Measurements from ENCODE around the gene TPST2. TPM values are rescaled to one million over a fixed set of nuclear protein-coding genes. Genes with fewer than 3 reads are reported as not detected.

TPST2 gene
- total RNA-seq, 1 donor from 2014 or later, result 59.3 TPM

DNA sequence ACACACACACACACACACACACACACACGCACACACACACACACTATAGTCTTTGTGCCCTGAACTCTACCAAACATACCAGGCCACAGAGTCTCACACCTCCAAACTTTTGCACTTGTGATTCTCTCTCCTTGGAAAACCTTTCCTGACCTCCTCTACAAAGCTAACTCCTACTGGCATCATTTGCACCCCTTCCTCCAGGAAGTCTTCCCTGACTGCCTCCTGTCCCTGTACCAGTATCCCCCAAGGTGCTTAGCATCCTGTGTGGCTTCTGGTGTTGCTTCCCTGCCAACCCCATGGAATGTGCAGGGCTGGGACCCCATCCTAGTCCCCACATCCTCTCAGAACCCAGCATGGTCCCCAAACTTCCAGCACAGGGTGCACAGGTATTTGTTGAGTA is 8.9 kb downstream of the TPST2 start:
- Mint-ChIP-seq H3K9me3 (ENCODE audit: unreplicated experiment) (no peaks in the 10 kb centered on the region), H3K36me3 (ENCODE audit: low read depth, unreplicated experiment) (peaks cover 23% of the 10 kb centered on the region), H3K27me3 (ENCODE audit: unreplicated experiment) (peaks cover 3% of the 10 kb centered on the region), H3K27ac (ENCODE audit: unreplicated experiment) (peak overlapping the region; percentile 5), H3K4me1 (ENCODE audit: unreplicated experiment) (peaks cover 36% of the 10 kb centered on the region), H3K4me3 (ENCODE audit: unreplicated experiment) (no peak overlapping the region)
- no peak for DNase-seq (ENCODE audit: low spot score)
- TF ChIP-seq, protein P1, sequence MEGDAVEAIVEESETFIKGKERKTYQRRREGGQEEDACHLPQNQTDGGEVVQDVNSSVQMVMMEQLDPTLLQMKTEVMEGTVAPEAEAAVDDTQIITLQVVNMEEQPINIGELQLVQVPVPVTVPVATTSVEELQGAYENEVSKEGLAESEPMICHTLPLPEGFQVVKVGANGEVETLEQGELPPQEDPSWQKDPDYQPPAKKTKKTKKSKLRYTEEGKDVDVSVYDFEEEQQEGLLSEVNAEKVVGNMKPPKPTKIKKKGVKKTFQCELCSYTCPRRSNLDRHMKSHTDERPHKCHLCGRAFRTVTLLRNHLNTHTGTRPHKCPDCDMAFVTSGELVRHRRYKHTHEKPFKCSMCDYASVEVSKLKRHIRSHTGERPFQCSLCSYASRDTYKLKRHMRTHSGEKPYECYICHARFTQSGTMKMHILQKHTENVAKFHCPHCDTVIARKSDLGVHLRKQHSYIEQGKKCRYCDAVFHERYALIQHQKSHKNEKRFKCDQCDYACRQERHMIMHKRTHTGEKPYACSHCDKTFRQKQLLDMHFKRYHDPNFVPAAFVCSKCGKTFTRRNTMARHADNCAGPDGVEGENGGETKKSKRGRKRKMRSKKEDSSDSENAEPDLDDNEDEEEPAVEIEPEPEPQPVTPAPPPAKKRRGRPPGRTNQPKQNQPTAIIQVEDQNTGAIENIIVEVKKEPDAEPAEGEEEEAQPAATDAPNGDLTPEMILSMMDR (IDR thresholded peaks at IDR 0.05; ENCODE audit: unreplicated experiment), result no peak

DNA sequence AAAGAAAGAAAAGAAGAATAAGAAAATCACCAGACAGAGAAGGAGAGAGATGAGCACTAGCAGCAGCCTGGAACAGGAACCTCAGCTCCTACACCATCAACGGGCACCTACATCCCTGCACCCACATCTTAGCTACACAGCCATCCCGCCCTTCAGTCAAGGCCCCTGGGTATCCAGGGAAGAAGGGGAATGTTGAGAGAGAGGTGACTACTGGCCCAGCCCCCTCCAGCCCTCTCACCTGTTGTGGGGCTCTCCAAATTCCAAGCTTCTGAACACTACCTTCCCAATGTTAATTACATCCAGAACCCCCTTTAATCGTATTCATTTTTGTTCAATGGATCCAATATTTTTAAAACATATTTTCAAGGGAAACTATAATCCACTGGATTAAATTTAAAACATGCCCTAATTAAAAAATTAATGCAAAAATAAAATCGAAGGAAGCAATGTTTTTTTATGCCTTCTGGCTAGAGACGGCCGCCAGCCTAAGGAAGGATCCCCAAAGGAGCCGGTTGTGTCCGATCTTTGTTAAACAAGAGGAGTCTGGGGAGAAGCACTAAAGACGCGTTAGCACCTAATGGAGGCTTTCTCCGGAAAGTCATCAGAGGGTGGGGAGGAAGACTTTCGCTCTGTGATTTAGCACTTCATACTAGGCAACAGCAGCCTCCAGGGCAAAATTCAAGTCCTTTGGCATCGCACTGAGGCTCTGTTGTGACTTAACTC is 9.5 kb downstream of the TPST2 start:
- TF ChIP-seq, protein P1 (IDR thresholded peaks at IDR 0.05; ENCODE audit: unreplicated experiment), result no peak
- no peak overlapping the region for H3K27ac Mint-ChIP-seq (ENCODE audit: unreplicated experiment)
- peaks cover 23% of the 10 kb centered on the region for H3K36me3 Mint-ChIP-seq (ENCODE audit: low read depth, unreplicated experiment)
- DNase-seq (ENCODE audit: low spot score), result no peak
- no peaks in the 10 kb centered on the region for H3K9me3 Mint-ChIP-seq (ENCODE audit: unreplicated experiment)
- H3K27me3 Mint-ChIP-seq (ENCODE audit: unreplicated experiment), result peaks cover 3% of the 10 kb centered on the region
- peaks cover 37% of the 10 kb centered on the region for H3K4me1 Mint-ChIP-seq (ENCODE audit: unreplicated experiment)
- no peak overlapping the region for H3K4me3 Mint-ChIP-seq (ENCODE audit: unreplicated experiment)

- TF ChIP-seq, protein P1 (IDR thresholded peaks at IDR 0.05; ENCODE audit: unreplicated experiment), result no peak
- H3K9me3 Mint-ChIP-seq (ENCODE audit: unreplicated experiment), result no peaks in the 10 kb centered on the region
- peaks cover 23% of the 10 kb centered on the region for H3K36me3 Mint-ChIP-seq (ENCODE audit: low read depth, unreplicated experiment)
- DNase-seq (ENCODE audit: low spot score), result no peak
- peaks cover 3% of the 10 kb centered on the region for H3K27me3 Mint-ChIP-seq (ENCODE audit: unreplicated experiment)
- no peak overlapping the region for H3K4me3 Mint-ChIP-seq (ENCODE audit: unreplicated experiment)
- H3K27ac Mint-ChIP-seq (ENCODE audit: unreplicated experiment), result peak overlapping the region; percentile 37
- peaks cover 35% of the 10 kb centered on the region for H3K4me1 Mint-ChIP-seq (ENCODE audit: unreplicated experiment)
Measured at GRCh38 chr22:26579331-26579886, 10.5 kb downstream of the TPST2 start.

- no peak overlapping the region for H3K27ac Mint-ChIP-seq (ENCODE audit: unreplicated experiment)
Measured at GRCh38 chr22:26577081-26577480, 12.9 kb downstream of the TPST2 start.

More at GRCh38 chr22:26577081-26577480, 12.9 kb downstream of the TPST2 start:
- no peaks in the 10 kb centered on the region for H3K9me3 Mint-ChIP-seq (ENCODE audit: unreplicated experiment)
- no peak for DNase-seq (ENCODE audit: low spot score)
- peaks cover 24% of the 10 kb centered on the region for H3K36me3 Mint-ChIP-seq (ENCODE audit: low read depth, unreplicated experiment)
- H3K4me3 Mint-ChIP-seq (ENCODE audit: unreplicated experiment), result no peak overlapping the region
- peaks cover 1% of the 10 kb centered on the region for H3K27me3 Mint-ChIP-seq (ENCODE audit: unreplicated experiment)
- H3K4me1 Mint-ChIP-seq (ENCODE audit: unreplicated experiment), result peaks cover 48% of the 10 kb centered on the region
- TF ChIP-seq, protein P1 (IDR thresholded peaks at IDR 0.05; ENCODE audit: unreplicated experiment), result no peak
